Liver (tissue), 3 donors: Measurements from ENCODE around the gene IGFBP1.

ENCODE experiments used
- EGR1 ChIP-seq, 2 donors: IDR thresholded peaks; 2 replicates each; pipeline ENCODE4 v1.6.1; 2016 to 2018; ENCODE audit warnings: antibody characterized with exemption in 2 of 2, low read depth in 2 of 2
- SP1 ChIP-seq: IDR thresholded peaks from 2 replicates; pipeline ENCODE4 v1.6.1; 2018; ENCODE audit warnings: antibody characterized with exemption, mild to moderate bottlenecking
- TAF1 ChIP-seq: conservative IDR thresholded peaks from 2 replicates; pipeline ENCODE4 v1.6.1; 2016; ENCODE audit warnings: antibody characterized with exemption, mild to moderate bottlenecking
- TF ChIP-seq, protein P1 (sequence below): fragments of 150-350 bp; IDR thresholded peaks from 2 replicates; pipeline ENCODE4 v1.5.1; 2017; ENCODE audit warnings: improper control_type of control experiment, low read depth, low read length; ENCODE audit not compliant: missing input control
- TF ChIP-seq, protein P2 (sequence below): IDR thresholded peaks from 2 replicates; pipeline ENCODE4 v1.6.1; 2016; ENCODE audit warnings: antibody characterized with exemption
- TF ChIP-seq, protein P3 (sequence below): IDR thresholded peaks from 2 replicates; pipeline ENCODE4 v1.6.1; 2016; ENCODE audit warnings: antibody characterized with exemption, mild to moderate bottlenecking
- TF ChIP-seq, protein P4 (sequence below): IDR thresholded peaks from 2 replicates; pipeline ENCODE4 v1.6.1; 2016; ENCODE audit warnings: antibody characterized with exemption
- donor health status: healthy.
- donor health status: healthy.

DNA sequence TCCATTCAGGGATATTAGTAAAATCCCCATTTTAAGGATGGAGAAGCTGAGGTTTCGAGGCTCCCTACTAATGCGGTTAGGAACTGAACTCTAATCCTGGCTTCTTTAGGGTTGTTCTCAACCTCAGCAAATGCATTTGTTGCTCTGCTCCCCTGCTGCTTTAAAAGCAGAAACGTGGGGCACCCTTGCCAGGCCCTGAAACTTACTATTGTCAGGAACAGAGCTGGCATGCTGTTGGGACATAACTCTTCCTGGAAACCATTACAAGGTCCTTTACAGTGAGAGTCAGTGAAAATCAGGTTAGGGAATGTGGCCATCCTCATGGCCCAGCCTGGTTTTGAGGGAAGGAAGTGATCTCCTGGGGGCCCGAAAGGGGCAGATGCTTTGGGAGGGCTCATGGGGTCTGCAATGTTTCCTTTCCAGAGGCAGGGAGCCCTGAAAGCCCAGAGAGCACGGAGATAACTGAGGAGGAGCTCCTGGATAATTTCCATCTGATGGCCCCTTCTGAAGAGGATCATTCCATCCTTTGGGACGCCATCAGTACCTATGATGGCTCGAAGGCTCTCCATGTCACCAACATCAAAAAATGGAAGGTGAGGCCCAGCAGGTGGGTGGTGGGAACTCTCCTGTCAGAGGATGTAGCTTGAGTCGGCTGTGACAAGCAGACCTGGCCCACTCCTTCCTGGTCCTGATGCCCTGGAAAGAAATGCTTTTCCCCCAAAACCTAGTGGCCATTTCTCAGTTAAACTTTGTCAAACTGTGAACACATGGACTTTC lies 2.0 kb downstream of the IGFBP1 start:
- TF ChIP-seq, protein P1, sequence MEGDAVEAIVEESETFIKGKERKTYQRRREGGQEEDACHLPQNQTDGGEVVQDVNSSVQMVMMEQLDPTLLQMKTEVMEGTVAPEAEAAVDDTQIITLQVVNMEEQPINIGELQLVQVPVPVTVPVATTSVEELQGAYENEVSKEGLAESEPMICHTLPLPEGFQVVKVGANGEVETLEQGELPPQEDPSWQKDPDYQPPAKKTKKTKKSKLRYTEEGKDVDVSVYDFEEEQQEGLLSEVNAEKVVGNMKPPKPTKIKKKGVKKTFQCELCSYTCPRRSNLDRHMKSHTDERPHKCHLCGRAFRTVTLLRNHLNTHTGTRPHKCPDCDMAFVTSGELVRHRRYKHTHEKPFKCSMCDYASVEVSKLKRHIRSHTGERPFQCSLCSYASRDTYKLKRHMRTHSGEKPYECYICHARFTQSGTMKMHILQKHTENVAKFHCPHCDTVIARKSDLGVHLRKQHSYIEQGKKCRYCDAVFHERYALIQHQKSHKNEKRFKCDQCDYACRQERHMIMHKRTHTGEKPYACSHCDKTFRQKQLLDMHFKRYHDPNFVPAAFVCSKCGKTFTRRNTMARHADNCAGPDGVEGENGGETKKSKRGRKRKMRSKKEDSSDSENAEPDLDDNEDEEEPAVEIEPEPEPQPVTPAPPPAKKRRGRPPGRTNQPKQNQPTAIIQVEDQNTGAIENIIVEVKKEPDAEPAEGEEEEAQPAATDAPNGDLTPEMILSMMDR, result no peak
- TF ChIP-seq, protein P2, sequence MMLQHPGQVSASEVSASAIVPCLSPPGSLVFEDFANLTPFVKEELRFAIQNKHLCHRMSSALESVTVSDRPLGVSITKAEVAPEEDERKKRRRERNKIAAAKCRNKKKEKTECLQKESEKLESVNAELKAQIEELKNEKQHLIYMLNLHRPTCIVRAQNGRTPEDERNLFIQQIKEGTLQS, result no peak
- TF ChIP-seq, protein P3, sequence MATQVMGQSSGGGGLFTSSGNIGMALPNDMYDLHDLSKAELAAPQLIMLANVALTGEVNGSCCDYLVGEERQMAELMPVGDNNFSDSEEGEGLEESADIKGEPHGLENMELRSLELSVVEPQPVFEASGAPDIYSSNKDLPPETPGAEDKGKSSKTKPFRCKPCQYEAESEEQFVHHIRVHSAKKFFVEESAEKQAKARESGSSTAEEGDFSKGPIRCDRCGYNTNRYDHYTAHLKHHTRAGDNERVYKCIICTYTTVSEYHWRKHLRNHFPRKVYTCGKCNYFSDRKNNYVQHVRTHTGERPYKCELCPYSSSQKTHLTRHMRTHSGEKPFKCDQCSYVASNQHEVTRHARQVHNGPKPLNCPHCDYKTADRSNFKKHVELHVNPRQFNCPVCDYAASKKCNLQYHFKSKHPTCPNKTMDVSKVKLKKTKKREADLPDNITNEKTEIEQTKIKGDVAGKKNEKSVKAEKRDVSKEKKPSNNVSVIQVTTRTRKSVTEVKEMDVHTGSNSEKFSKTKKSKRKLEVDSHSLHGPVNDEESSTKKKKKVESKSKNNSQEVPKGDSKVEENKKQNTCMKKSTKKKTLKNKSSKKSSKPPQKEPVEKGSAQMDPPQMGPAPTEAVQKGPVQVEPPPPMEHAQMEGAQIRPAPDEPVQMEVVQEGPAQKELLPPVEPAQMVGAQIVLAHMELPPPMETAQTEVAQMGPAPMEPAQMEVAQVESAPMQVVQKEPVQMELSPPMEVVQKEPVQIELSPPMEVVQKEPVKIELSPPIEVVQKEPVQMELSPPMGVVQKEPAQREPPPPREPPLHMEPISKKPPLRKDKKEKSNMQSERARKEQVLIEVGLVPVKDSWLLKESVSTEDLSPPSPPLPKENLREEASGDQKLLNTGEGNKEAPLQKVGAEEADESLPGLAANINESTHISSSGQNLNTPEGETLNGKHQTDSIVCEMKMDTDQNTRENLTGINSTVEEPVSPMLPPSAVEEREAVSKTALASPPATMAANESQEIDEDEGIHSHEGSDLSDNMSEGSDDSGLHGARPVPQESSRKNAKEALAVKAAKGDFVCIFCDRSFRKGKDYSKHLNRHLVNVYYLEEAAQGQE, result peak; percentile 20
- TF ChIP-seq SP1 (no peak), TAF1 (no peak), EGR1 (IDR thresholded peaks at IDR 0.05; ENCODE audit: low read depth in 2 of 2) (no peak)
- TF ChIP-seq, protein P4, sequence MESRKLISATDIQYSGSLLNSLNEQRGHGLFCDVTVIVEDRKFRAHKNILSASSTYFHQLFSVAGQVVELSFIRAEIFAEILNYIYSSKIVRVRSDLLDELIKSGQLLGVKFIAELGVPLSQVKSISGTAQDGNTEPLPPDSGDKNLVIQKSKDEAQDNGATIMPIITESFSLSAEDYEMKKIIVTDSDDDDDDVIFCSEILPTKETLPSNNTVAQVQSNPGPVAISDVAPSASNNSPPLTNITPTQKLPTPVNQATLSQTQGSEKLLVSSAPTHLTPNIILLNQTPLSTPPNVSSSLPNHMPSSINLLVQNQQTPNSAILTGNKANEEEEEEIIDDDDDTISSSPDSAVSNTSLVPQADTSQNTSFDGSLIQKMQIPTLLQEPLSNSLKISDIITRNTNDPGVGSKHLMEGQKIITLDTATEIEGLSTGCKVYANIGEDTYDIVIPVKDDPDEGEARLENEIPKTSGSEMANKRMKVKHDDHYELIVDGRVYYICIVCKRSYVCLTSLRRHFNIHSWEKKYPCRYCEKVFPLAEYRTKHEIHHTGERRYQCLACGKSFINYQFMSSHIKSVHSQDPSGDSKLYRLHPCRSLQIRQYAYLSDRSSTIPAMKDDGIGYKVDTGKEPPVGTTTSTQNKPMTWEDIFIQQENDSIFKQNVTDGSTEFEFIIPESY, result no peak
